ENCODE results near the gene NPIPB13. TPM values are rescaled to one million over a fixed set of nuclear protein-coding genes. Genes with fewer than 3 reads are reported as not detected.
"Not testable (repeated sequence)": the region's sequence is repeated elsewhere in the genome, so short reads cannot be mapped to it uniquely, and the experiment has no call there.

Gene NPIPB13
- total RNA-seq (2014; rRNA removed; shearing (Covaris generic); ENCODE audit: low replicate concordance): 0.89 and 4.2 TPM in 2 replicates

GRCh38 chr16:30248379-30248778, at the start of gene NPIPB13:
Gene NPIPB13 (minus strand): TSS chr16:30248479. CDS start chr16:30245573, 2,906 bp downstream.
- not testable (repeated sequence) for H3K36me3 ChIP-seq, H3K9me3 ChIP-seq, DNase-seq, H3K4me3 ChIP-seq, H3K27me3 ChIP-seq

- not testable (repeated sequence) for H3K36me3 ChIP-seq, H3K27me3 ChIP-seq, DNase-seq, H3K4me3 ChIP-seq, H3K9me3 ChIP-seq
Measured at GRCh38 chr16:30282357-30282756, 34.1 kb upstream of the NPIPB13 start.

DNA sequence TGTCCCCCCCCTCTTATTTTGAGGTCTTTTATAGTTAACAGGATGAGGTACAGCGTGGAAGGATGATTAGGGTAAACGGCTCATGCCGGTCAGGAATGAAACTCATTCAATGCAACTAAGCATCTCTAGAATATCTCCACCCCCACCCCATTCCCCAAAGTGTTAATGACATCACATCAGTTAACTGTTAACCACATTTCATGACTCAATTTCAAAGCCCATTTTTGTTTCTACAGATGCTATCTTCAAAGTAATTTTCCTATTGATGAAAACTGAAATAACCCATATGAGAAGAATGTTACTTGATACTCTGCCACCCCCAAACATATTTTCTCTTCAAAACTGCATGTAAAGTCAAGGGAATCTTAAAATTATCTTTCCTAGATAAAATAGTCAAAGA, 30.2 kb upstream of the NPIPB13 start:
- not testable (repeated sequence) for H3K36me3 ChIP-seq, H3K4me3 ChIP-seq, H3K9me3 ChIP-seq, H3K27me3 ChIP-seq, DNase-seq

GRCh38 chr16:30217082-30217481, 31.2 kb downstream of the NPIPB13 start:
- not testable (repeated sequence) for DNase-seq, H3K36me3 ChIP-seq, H3K9me3 ChIP-seq, H3K27me3 ChIP-seq, H3K4me3 ChIP-seq

DNA sequence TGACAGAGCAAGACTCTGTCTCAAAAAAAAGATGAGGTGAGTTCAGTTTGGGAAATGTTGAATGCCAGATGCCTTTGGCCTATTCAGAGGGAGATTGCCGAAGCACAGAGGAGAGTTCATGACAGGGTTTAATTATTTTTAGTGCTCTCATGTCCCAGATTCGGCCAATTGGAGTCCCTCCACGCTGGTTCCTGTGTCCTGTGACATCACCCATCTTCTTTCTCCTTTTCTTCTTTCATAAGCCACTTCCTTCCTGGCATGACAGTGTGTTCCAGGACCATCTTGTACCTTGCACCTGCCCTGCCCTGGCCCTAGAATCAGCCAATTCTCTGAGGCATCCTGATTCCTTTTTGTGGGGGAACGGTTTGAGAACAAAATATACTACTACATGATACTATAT, 36.9 kb downstream of the NPIPB13 start:
- H3K9me3 ChIP-seq, H3K27me3 ChIP-seq, H3K4me3 ChIP-seq, H3K36me3 ChIP-seq, DNase-seq: not testable (repeated sequence)

DNA sequence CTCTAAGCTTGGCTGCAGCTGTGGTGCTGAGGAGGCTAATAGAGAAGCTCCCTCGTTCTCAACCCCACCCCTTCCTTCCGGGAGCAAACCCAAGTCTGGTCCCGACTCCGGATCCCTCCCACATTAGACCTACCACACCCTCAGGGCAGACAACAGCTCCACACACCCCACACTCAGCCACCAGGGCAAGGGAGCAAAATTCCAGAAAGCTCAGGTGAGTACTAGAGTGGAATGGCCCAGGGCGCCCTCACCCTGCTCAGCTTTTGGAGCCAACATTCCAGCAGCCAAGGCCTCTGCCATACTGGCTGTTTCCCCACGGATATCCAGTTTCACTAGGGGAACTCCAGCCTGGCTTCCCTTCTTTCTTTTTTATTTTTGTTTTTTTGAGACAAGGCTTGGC, 39.2 kb downstream of the NPIPB13 start:
- not testable (repeated sequence) for H3K27me3 ChIP-seq, H3K9me3 ChIP-seq, H3K36me3 ChIP-seq, DNase-seq, H3K4me3 ChIP-seq

- H3K27me3 ChIP-seq, H3K4me3 ChIP-seq, H3K9me3 ChIP-seq, H3K36me3 ChIP-seq: not testable (repeated sequence)
- DNase-seq: peak; percentile 91
Measured at GRCh38 chr16:30207063-30207704, 41.1 kb downstream of the NPIPB13 start.

DNA sequence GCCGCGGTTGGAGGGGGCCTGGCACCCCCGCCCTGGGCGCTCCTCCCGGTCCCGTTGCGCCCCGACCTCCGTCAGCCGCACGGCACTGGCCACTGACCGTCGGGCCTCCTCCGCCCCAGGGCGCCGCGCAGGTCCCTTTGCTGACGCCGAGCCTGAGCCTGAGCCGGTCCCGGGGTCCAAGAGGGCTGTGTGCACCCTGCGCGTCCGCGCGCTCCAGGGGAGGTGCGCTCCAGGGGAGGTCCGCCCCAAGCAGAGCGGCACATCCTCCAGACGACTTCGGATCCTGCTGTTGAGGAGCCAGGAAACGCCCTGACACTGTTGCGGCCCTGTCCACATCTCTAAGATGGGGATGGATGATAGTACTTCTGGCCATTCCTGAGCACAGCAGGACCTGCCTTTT, 42.0 kb downstream of the NPIPB13 start:
- H3K4me3 ChIP-seq, H3K27me3 ChIP-seq, DNase-seq, H3K9me3 ChIP-seq, H3K36me3 ChIP-seq: not testable (repeated sequence)

DNA sequence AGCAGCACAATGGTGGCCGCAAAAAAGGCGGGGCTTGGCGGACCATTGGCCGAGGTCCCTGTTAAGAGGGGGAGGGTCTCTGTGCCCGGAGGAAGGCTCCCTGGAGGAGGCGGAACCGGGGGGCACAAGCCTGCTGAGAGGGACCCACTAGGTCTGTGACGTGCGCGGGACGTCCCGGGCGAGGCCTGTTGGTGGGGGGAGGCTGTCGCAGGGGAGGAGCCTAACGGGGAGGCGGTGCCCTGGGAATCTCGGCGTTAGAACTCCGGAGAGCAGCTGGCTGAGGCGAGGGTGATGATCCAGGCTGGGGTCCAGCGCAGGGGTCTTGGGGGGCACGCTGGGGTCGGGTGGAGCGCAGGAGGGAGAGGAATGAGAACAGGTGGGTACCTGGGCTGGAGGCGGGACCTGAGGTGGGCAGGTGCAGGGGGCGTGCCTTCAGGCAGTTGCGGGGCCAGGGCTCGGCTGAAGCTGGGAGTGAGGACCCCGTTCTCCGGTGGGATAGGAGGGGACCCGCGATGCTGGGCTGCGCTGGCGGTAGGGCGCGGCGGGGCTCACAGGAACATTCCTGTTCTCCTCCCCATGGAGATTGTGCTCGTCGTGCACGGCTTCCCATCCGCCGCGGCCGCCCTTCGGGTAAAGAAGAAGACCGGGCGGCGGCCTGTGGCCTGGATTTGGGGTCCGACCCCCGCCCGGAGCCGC, 42.6 kb downstream of the NPIPB13 start:
- H3K27me3 ChIP-seq, H3K36me3 ChIP-seq, DNase-seq, H3K9me3 ChIP-seq, H3K4me3 ChIP-seq: not testable (repeated sequence)

DNA sequence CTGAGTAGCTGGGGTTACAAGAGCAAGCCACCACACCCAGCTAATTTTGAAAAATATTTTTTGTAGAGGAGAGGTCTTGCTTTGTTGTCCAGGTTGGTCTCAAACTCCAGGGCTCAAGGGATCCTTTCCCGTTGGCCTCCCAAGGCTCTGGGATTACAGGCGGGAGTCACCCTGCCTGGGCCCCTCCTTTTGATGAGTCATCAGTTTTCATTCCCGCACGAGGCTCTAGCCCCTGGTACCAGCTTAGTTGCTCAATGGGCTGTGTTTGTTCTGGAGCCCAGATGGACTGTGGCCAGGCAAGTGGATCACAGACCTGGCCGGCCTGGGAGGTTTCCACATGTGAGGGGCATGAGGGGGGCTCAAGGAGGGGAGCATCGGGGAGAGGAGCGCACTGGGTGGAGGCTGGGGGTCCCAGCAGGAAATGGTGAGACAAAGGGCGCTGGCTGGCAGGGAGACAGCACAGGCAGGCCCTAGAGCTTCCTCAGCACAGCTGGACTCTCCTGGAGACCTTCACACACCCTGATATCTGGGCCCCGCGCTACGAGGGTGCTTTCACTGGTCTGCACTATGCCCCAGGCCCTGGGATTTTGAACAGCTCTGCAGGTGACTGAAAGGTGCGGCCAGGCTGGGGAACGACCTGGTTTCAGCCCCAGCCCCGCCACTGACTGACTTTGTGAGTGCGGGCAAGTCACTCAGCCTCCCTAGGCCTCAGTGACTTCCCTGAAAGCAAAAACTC, 48.5 kb downstream of the NPIPB13 start:
- DNase-seq, H3K27me3 ChIP-seq, H3K36me3 ChIP-seq, H3K4me3 ChIP-seq, H3K9me3 ChIP-seq: not testable (repeated sequence)

DNA sequence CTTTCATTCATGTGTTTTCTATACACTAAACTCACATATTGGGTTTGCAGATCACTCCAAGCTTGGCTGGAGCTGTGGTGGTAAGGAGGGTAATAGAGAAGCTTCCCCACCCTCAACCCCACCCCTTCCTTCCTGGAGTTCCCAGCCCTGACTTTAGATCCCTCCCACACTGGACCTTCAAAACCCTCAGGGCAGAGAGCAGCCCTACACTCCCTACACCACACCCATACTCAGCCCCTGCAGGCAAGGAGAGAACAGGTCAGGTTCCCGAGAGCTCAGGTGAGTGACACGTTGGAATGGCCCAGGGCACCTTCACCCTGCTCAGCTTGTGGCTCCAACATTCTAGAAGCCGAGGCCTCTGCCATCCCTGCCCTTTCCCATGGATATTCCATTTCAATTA, 49.2 kb downstream of the NPIPB13 start, which contains the start of gene SULT1A3:
SULT1A3 (plus strand) TSS at position 207 of the 400 bp plus-strand sequence. CDS start 1,474 bp downstream, outside the sequence.
- H3K9me3 ChIP-seq, H3K4me3 ChIP-seq: not testable (repeated sequence)

More for the DNA sequence above, 49.2 kb downstream of the NPIPB13 start, which contains the start of gene SULT1A3:
- not testable (repeated sequence) for H3K36me3 ChIP-seq, H3K27me3 ChIP-seq, DNase-seq

Other genes starting within 250 kb of the NPIPB13 start
- gene DOC2A, start 237.5 kb downstream of the NPIPB13 start, total RNA-seq (2014; rRNA removed; shearing (Covaris generic); ENCODE audit: low replicate concordance): not detected in 2 replicates
- not detected in 2 replicates for gene C16orf92, start 225.3 kb downstream of the NPIPB13 start, total RNA-seq (2014; rRNA removed; shearing (Covaris generic); ENCODE audit: low replicate concordance)
- 0.20 TPM in 1 of 2 replicates, not detected in the other for gene TLCD3B, start 217.2 kb downstream of the NPIPB13 start, total RNA-seq (2014; rRNA removed; shearing (Covaris generic); ENCODE audit: low replicate concordance)
- gene ALDOA, start 182.7 kb downstream of the NPIPB13 start, total RNA-seq (2014; rRNA removed; shearing (Covaris generic); ENCODE audit: low replicate concordance): 911 and 1,101 TPM in 2 replicates
- 127 and 193 TPM in 2 replicates for gene PPP4C, start 172.5 kb downstream of the NPIPB13 start, total RNA-seq (2014; rRNA removed; shearing (Covaris generic); ENCODE audit: low replicate concordance)
- gene TBX6, start 156.6 kb downstream of the NPIPB13 start, total RNA-seq (2014; rRNA removed; shearing (Covaris generic); ENCODE audit: low replicate concordance): 0.30 TPM in 1 of 2 replicates, not detected in the other
- gene YPEL3, start 152.3 kb downstream of the NPIPB13 start, total RNA-seq (2014; rRNA removed; shearing (Covaris generic); ENCODE audit: low replicate concordance): 1.5 and 13.1 TPM in 2 replicates
- 0.43 TPM in 1 of 2 replicates, not detected in the other for gene GDPD3, start 134.9 kb downstream of the NPIPB13 start, total RNA-seq (2014; rRNA removed; shearing (Covaris generic); ENCODE audit: low replicate concordance)
- 13.3 and 20.0 TPM in 2 replicates for gene MAPK3, start 125.3 kb downstream of the NPIPB13 start, total RNA-seq (2014; rRNA removed; shearing (Covaris generic); ENCODE audit: low replicate concordance)
- gene CORO1A, start 64.9 kb downstream of the NPIPB13 start, total RNA-seq (2014; rRNA removed; shearing (Covaris generic); ENCODE audit: low replicate concordance): 1.9 and 3.1 TPM in 2 replicates
- gene BOLA2B, start 54.8 kb downstream of the NPIPB13 start, total RNA-seq (2014; rRNA removed; shearing (Covaris generic); ENCODE audit: low replicate concordance): 64.7 and 122 TPM in 2 replicates
- 30.9 and 54.9 TPM in 2 replicates for gene SLX1A, start 54.6 kb downstream of the NPIPB13 start, total RNA-seq (2014; rRNA removed; shearing (Covaris generic); ENCODE audit: low replicate concordance)
- gene SULT1A3, start 49.2 kb downstream of the NPIPB13 start, total RNA-seq (2014; rRNA removed; shearing (Covaris generic); ENCODE audit: low replicate concordance): 4.8 and 18.5 TPM in 2 replicates
- gene CD2BP2, start 106.8 kb upstream of the NPIPB13 start, total RNA-seq (2014; rRNA removed; shearing (Covaris generic); ENCODE audit: low replicate concordance): 43.8 and 70.0 TPM in 2 replicates
- gene TBC1D10B, start 122.0 kb upstream of the NPIPB13 start, total RNA-seq (2014; rRNA removed; shearing (Covaris generic); ENCODE audit: low replicate concordance): 40.3 and 60.6 TPM in 2 replicates
- not detected in 2 replicates for gene MYL11, start 126.3 kb upstream of the NPIPB13 start, total RNA-seq (2014; rRNA removed; shearing (Covaris generic); ENCODE audit: low replicate concordance)
- gene SEPTIN1, start 134.1 kb upstream of the NPIPB13 start, total RNA-seq (2014; rRNA removed; shearing (Covaris generic); ENCODE audit: low replicate concordance): not detected in 2 replicates
- gene ZNF48, start 146.9 kb upstream of the NPIPB13 start, total RNA-seq (2014; rRNA removed; shearing (Covaris generic); ENCODE audit: low replicate concordance): 17.2 and 19.8 TPM in 2 replicates
- gene ZNF771, start 159.1 kb upstream of the NPIPB13 start, total RNA-seq (2014; rRNA removed; shearing (Covaris generic); ENCODE audit: low replicate concordance): 13.1 and 28.5 TPM in 2 replicates
- 106 and 131 TPM in 2 replicates for gene DCTPP1, start 181.6 kb upstream of the NPIPB13 start, total RNA-seq (2014; rRNA removed; shearing (Covaris generic); ENCODE audit: low replicate concordance)
- 75.8 and 110 TPM in 2 replicates for gene SEPHS2, start 197.4 kb upstream of the NPIPB13 start, total RNA-seq (2014; rRNA removed; shearing (Covaris generic); ENCODE audit: low replicate concordance)
- gene ITGAL, start 224.3 kb upstream of the NPIPB13 start, total RNA-seq (2014; rRNA removed; shearing (Covaris generic); ENCODE audit: low replicate concordance): not detected in 2 replicates

All from MG63 (cell line).